ENCODE results near the gene MYO10.
"Not testable (repeated sequence)": the region's sequence is repeated elsewhere in the genome, so short reads cannot be mapped to it uniquely, and the experiment has no call there.

MYO10 gene

GRCh38 chr5:16858151-16858550, 77.9 kb downstream of the MYO10 start:
- no peak for DNase-seq

DNA sequence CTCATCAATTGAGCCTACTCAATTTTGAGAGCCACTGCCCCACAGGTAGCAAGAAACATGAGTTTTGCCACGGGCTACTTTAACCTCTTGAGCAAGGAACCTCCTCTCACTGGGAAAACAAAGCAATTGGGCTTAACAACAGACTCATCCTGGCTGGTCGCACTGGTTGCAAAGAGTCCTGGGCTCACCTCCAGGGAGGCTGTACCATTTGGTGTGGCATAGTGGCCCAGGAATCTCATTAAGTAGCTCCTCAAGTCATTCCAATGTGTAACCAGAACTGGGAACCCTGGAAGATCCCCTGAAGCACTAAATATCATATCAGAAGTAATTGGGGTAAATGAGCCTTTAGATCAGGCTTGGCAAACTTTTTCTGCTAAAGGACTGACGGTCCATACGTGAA, 78.5 kb downstream of the MYO10 start:
- no peak for DNase-seq

- DNase-seq: no peak
Observed at GRCh38 chr5:16856531-16856930, 79.6 kb downstream of the MYO10 start.

GRCh38 chr5:16855898-16856297, 80.2 kb downstream of the MYO10 start:
- no peak for DNase-seq

GRCh38 chr5:16855485-16855884, 80.6 kb downstream of the MYO10 start:
- DNase-seq: no peak

DNA sequence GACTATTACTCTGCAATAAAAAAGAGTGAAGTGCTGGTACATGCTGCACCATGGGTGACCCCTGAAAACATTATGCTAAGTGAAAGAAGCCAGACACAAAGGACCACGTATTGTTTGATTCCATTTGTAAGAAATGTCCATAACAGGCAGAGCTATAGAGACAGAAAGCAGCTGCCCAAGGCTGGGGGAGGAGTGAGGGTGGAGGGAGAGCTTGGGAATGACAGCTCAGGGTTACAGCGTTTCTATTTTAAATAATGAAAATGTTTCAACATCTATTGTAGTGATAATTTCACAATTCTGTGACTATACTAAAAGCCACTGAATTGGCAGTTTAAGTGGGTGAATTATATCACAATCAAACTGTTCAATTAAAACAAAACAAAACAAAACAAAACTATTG, 81.7 kb downstream of the MYO10 start:
- DNase-seq: no peak

DNA sequence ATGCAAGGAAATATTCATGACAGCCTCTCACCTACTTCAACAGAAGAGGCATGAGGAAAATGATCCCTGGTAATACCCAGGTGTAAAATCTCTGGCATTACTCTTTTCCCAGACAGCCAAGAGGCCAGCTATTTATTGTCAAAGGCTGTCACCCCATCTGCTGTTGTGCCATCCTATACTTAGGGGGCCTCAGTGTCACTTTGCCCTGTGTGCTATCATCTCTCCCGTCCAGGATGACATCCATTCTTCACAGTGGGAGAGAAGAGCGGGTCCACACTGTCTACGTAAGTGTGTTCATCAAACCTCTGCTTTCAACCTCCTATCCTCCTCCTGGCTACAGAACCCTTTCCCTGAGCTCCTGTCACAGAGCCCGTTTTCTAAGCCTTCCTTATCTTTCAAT, 82.6 kb downstream of the MYO10 start:
- no peak for DNase-seq

DNA sequence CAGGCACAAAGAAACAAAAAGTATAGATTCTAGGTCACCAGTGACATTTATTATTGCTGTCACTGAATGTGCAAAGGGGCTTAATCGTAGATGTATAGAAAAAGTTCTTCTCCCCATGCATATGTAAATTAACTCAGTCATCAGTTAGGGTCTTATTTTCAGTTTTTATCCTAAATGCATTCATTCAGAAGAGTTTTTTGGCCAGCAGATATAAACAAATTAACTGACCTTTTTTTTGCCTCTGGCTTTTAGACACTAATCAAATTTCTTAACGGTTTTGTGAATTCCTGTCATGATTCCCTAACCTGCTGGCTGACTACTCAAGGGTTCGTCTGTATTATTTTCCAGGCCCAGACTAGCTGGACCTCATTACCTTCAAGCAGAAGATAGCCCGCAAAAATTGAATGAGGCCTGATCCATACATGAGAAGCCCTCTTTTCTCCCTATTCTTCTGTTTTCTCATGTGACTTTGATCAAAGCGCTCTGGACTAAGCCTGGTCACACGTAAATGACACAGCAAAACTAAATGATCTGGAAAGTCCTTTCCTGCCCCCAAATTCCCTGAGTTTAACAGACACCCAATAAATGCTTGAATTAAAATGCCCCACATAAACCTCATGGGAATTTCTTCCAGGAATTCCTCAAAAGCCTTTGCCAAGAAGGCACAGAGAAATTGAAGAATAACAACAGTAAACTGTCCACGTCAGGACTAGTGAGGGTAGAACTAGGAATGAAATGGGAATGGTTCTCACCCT, 83.7 kb downstream of the MYO10 start:
- DNase-seq: no peak

DNA sequence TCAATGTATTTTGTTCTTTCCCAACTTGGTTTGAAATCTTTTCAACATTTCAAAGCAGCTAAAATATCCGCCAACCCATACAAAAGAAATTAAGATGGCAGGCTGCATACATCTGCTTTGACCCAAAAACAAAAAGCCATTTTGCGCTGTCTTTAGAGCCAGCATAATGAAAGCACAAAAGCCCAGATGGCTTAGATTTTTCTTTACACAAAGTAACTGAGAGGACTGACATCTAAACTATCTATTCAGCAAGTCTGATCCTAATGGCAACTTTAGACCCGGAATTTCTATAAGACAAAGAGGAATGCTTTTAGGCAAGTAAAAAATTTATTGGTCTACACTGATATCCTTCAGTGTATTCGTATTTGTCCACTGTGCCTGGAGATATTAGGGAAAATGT, 86.3 kb downstream of the MYO10 start:
- no peak for DNase-seq

DNA sequence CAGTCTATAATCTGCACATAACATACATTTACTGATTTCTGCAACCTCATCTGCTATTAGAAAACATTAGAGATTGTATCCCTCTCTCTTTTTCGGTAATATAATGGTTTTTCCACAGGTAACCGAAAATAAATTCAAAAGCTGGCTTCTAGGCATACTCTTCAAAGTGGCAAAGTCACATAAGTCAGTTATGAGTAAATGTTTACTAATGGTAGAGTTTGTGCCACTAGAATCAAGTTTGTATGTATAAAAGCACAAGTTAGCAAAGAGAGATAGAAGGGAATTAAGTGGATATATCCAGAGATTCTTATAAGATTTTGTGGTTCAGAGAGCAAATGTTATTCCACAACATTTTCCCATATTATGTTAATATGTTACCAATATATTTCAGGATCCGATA, 86.9 kb downstream of the MYO10 start:
- no peak for DNase-seq

DNA sequence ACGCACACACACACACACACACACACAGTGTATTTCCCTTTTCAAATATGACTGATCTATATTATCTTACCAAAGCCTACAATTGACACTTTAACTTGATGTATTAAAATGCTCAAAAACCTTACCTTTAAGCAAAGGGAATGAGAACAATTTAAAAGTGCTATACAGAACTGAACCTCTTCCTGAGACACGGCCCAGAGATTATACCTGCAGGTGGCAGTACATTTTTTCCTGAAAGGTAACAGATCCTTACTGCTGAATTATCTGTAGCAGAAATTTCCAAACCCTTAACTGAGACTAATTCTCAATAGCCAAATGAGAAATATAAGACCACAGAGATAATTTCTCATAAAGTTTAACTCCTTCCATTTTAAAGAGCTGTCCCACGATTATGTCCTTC, 91.1 kb downstream of the MYO10 start:
- no peak for DNase-seq

GRCh38 chr5:16842896-16843295, 93.2 kb downstream of the MYO10 start:
- DNase-seq: no peak

GRCh38 chr5:16841416-16841815, 94.7 kb downstream of the MYO10 start:
- DNase-seq: no peak

DNA sequence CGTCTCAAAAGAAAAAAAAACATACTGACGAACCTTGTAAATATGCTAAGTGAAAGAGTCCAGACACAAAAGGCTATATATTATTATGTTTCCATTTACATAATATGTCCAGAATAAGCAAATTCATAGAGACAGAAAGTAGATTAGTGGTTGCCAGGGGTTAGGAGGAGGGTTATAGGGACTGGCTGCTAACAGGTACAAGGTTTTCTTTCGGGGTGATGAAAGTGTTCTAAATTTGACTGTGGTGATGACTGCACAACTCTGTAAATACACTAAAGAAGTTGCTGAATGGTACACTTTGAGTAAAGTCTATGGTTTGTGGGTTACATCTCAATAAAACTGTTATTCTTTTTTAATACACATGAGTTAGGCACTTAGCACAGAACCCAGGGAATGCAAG, 98.8 kb downstream of the MYO10 start:
- no peak for DNase-seq

GRCh38 chr5:16834029-16834428, 102.1 kb downstream of the MYO10 start:
- DNase-seq: no peak

GRCh38 chr5:16831326-16831725, 104.8 kb downstream of the MYO10 start:
- not testable (repeated sequence) for DNase-seq

DNA sequence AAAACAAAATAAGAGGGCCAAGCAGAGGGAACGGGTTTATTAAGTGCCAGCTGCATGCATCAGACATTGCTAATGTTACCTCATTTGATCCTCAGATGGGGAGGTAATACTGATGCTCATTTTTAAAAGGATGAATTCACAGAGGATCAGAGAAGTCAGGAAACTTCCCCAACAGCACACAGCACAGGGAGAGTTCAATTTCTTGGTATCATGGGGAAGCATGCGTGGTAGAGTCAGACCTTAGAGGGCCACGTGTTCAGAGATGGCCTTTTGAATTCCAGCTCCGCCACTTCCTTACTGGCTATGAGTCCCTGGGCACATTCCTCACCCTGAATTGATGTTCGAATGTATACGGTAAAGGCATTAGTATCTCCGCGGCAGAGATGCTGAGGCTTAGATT, 108.3 kb downstream of the MYO10 start:
- no peak for DNase-seq

- no peak for DNase-seq
Observed at GRCh38 chr5:16826379-16827125, 109.5 kb downstream of the MYO10 start.

DNA sequence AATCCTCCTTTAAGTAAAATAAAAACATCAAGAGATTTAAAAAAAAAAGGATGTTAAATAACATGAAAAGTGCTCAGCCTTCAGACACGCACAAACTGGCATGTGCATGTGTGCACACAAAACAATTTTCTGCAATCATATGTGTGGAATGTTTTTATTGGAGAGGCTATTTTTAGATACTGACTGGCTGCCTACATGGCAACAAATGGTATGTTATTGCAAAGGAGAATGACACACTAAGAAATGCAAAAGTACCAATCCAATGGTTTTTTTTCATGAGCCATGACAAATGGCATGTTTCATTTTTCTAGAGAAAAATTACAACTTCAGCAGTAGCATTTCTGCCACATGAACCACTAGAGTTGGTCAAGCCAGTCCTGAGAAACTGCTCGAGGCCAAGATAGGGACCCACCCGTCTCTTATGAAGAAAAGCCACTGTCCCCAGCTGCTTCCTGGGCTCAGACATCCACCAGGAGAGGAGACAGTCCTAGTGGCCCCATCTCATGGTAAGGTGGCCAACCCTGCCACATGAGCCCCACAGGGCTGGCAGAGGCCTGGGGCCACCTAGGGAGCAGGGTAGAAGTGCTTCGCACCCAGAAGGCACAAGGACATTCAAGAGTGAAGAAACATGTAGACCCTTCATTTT, 116.4 kb downstream of the MYO10 start:
- no peak for DNase-seq

DNA sequence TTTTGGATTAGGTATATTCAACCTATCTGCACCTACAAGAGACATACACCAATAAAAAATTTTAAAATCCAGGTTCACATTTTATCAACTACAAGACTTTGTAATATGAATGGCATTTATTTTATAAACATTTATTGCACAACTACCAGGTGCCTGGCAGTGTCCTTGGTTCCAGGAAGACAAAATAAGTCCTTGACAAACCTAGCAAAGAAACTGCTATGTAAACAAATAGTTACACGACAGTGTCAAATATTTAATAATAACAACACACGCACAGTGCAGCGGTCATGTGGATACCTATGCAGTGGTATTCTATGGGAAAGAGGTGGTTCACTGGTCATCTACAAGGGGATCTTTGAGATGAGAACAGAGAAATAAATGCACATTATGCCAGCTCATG, 120.7 kb downstream of the MYO10 start:
- no peak for DNase-seq

- DNase-seq: no peak
Observed at GRCh38 chr5:16812911-16813310, 123.2 kb downstream of the MYO10 start.

GRCh38 chr5:16812448-16812847, 123.6 kb downstream of the MYO10 start:
- no peak for DNase-seq

- no peak for DNase-seq
Observed at GRCh38 chr5:16810208-16810854, 125.8 kb downstream of the MYO10 start.
